ENCODE measurements around the gene ZNRF3. TPM values are rescaled to one million over a fixed set of nuclear protein-coding genes. Genes with fewer than 3 reads are reported as not detected.

Gene ZNRF3
- total RNA-seq, 1 experiment from 2014 or later: 2.6 TPM

- DNase-seq (ENCODE audit: low spot score): no peak
Measured at GRCh38 chr22:29009148-29009547, 125.8 kb downstream of the ZNRF3 start.

GRCh38 chr22:29011240-29012100 is 128.1 kb downstream of the ZNRF3 start:
- DNase-seq (ENCODE audit: low spot score): no peak

- DNase-seq (ENCODE audit: low spot score): no peak
Measured at GRCh38 chr22:29012101-29012433, 128.7 kb downstream of the ZNRF3 start.

- DNase-seq (ENCODE audit: low spot score): no peak
Measured at GRCh38 chr22:29012952-29013351, 129.6 kb downstream of the ZNRF3 start.

- no peak for DNase-seq (ENCODE audit: low spot score)
Measured at GRCh38 chr22:29014293-29014692, 130.9 kb downstream of the ZNRF3 start.

GRCh38 chr22:29014773-29015172 is 131.4 kb downstream of the ZNRF3 start:
- DNase-seq (ENCODE audit: low spot score): no peak

- no peak for DNase-seq (ENCODE audit: low spot score)
Measured at GRCh38 chr22:29016067-29016938, 132.9 kb downstream of the ZNRF3 start.

GRCh38 chr22:29018293-29019189 is 135.2 kb downstream of the ZNRF3 start:
- no peak for DNase-seq (ENCODE audit: low spot score)

GRCh38 chr22:29022101-29022817 is 138.9 kb downstream of the ZNRF3 start:
- DNase-seq (ENCODE audit: low spot score): no peak

- DNase-seq (ENCODE audit: low spot score): no peak
Measured at GRCh38 chr22:29023172-29023796, 139.9 kb downstream of the ZNRF3 start.

- DNase-seq (ENCODE audit: low spot score): no peak
Measured at GRCh38 chr22:29026579-29026978, 143.2 kb downstream of the ZNRF3 start.

- DNase-seq (ENCODE audit: low spot score): no peak
Measured at GRCh38 chr22:29028468-29028867, 145.1 kb downstream of the ZNRF3 start.

GRCh38 chr22:29029202-29030000 is 146.0 kb downstream of the ZNRF3 start:
- DNase-seq (ENCODE audit: low spot score): no peak

- peak; percentile 9 for DNase-seq (ENCODE audit: low spot score)
Measured at GRCh38 chr22:29030016-29030617, 146.7 kb downstream of the ZNRF3 start.

GRCh38 chr22:29030618-29031226 is 147.3 kb downstream of the ZNRF3 start:
- DNase-seq (ENCODE audit: low spot score): peak; percentile 85

GRCh38 chr22:29031227-29032011 is 148.0 kb downstream of the ZNRF3 start:
- peak; percentile 97 for DNase-seq (ENCODE audit: low spot score)

- no peak for DNase-seq (ENCODE audit: low spot score)
Measured at GRCh38 chr22:29032014-29032475, 148.7 kb downstream of the ZNRF3 start.

GRCh38 chr22:29032584-29032983 is 149.2 kb downstream of the ZNRF3 start:
- DNase-seq (ENCODE audit: low spot score): peak; percentile 75
